ENCODE results near the gene OPRM1. TPM values are rescaled to one million over a fixed set of nuclear protein-coding genes. Genes with fewer than 3 reads are reported as not detected.

Gene OPRM1
- total and polyA plus RNA-seq, 4 donors, result not detected

- Histone ChIP-seq H3K27me3 (ENCODE audit: control insufficient read depth in 4 of 4, insufficient read depth in 4 of 4, low read length in 3 of 4) (no peaks in the 10 kb centered on the region), H3K4me3 (ENCODE audit: low read depth in 1 of 3, low read length in 3 of 3) (no peak overlapping the region), H3K4me1 (ENCODE audit: control insufficient read depth in 4 of 4, insufficient read depth in 4 of 4, low read length in 3 of 4) (no peaks in the 10 kb centered on the region), H3K9ac (ENCODE audit: low read depth in 1 of 2, low read length in 2 of 2) (no peak overlapping the region), H3K36me3 (ENCODE audit: control insufficient read depth in 4 of 4, insufficient read depth in 3 of 4, low read depth in 1 of 4, low read length in 3 of 4) (no peaks in the 10 kb centered on the region), H3K9me3 (ENCODE audit: control insufficient read depth in 4 of 4, low read length in 3 of 4) (peaks cover 3 to 12% (median 6%) of the 10 kb centered on the region in 4 donors), H3K27ac (ENCODE audit: low read depth in 1 of 2, low read length in 2 of 2) (no peak overlapping the region)
- TF ChIP-seq TAF1 (conservative IDR thresholded peaks at IDR 0.05) (no peak), MAX (IDR thresholded peaks at IDR 0.05) (no peak), FOXA2 (IDR thresholded peaks at IDR 0.05) (no peak), RAD21 (IDR thresholded peaks at IDR 0.05) (no peak), FOXA1 (IDR thresholded peaks at IDR 0.05) (no peak), NR2F2 (IDR thresholded peaks at IDR 0.05) (no peak), CTCF (IDR thresholded peaks at IDR 0.05; ENCODE audit: low read depth, low read length, missing input control) (no peak), HNF4G (IDR thresholded peaks at IDR 0.05) (no peak), SP1 (IDR thresholded peaks at IDR 0.05) (no peak), EGR1 (IDR thresholded peaks at IDR 0.05; ENCODE audit: low read depth in 2 of 2) (no peak), REST (IDR thresholded peaks at IDR 0.05) (no peak), GABPA (IDR thresholded peaks at IDR 0.05 in 1 of 2, conservative IDR thresholded peaks at IDR 0.05 in 1 of 2) (no peak), HNF4A (conservative IDR thresholded peaks at IDR 0.05) (no peak), RXRA (IDR thresholded peaks at IDR 0.05) (no peak), ATF3 (IDR thresholded peaks at IDR 0.05) (no peak), ZBTB33 (IDR thresholded peaks at IDR 0.05) (no peak)
- DNase-seq (ENCODE audit: low spot score), result no peak
- WGBS, result 65% methylated on average over 2 of the region's 2 CpGs
These were observed 83.3 kb downstream of the OPRM1 start for GRCh38 chr6:154122195-154122925.

All from liver (tissue), 9 donors.